COLO668 (cell line): ENCODE measurements around the gene SKA3.

Experiments
- DNase-seq: peaks from one replicate; lab custom pipeline; 2025; ENCODE audit not compliant: unreplicated experiment; lab: John Stamatoyannopoulos, UW

Gene SKA3

GRCh38 chr13:21117104-21117809 lies 59.1 kb downstream of the SKA3 start:
- DNase-seq: no peak

DNA sequence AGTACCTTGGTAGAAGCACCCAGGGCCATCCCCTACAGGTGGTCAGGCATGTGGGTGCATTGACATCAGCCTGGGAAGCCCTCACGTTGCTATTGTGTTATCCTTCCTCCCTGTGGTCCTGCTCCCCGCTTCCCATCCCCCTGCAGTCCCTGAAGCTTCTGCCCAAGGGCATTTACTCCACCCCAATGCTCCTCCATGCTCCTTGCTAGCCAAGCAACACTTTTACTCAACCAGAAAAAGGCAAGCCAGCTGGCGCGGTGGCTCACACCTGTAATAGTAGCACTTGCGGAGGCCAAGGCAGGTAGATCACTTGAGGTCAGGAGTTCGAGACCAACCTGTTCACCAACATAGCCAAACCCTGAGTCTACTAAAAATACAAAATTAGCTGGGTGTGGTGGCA lies 60.2 kb downstream of the SKA3 start:
- DNase-seq: no peak

GRCh38 chr13:21115231-21115630 lies 61.1 kb downstream of the SKA3 start:
- no peak for DNase-seq

- no peak for DNase-seq
These were observed 64.8 kb downstream of the SKA3 start for GRCh38 chr13:21111546-21111945.

DNA sequence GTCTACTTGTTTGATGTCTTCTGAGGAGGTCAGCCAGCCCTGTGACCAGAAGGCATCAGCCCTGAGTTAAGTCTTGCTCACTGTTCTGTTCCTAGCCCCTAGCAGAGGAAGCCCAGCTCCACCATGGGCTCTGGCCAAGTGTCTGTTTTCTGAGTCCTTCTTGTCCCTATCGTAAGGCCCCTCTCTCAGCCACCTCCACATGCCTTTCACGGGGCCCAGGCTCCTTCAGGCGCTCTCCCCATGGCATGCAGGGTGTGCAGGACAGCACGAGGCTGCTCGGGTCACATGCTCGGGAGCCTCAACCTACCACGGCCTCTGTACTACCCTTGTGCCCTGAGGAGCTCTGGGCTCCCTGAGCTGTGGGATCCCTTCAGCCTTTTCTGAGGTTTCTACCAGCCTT lies 67.2 kb downstream of the SKA3 start:
- no peak for DNase-seq

DNA sequence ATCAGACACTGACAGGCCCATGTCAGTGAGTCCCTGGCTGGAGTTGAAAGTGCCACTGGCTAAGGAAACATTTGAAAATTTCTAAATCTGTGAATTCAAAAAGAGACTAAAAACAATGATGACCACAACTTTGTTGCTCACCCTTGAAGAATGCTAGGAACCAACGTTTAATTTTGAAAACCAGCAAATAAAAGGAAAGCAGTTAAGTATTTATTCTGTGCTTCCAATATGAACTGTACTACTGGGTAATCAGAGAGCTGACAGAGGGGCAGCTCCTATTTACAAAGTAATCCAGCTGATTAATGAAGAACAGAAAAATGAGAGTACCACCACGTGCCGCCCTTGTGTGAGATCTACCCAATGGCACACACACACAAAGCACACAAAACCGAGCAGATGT lies 70.3 kb downstream of the SKA3 start:
- DNase-seq: no peak

DNA sequence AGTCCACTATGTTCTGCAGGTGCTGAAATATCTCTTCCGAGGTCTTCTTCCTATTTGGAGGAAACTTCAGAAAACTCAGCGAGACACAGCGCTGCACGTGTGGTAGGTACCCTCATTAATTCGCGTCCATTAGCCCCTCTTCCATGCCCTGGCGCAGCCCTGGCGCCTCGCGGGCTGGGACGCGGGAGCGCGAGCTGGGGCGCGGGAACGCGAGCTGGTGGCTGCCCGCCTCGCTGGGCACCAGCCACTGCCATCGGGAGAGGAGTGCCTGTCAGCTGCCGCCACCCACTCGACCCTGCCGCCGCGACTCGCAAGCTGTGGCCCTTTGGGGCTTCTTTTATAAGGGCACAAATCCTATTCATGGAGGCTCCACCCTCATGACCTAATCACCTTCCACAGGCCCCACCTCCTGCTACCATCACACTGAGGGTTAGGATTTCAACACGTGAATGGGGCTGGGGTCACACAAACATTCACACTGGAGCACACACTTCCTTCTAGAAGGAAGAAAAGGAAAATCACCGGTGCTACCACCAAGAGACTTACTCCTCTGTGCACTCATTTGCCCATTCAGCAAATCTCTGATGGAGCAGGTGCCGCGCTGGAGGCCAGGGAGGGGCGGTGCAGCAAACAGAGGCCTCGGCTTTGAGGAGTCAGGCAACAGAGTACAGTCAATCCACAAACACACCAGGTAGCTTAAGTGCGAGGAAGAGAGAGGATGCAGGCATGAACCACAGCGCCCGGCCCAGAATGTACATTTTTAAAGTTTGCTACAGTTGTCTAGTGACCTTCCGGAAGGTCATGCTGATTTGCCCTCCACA lies 71.9 kb downstream of the SKA3 start:
- no peak for DNase-seq
